Keratinocyte (primary cell): ENCODE results near the gene SRSF4. TPM values are rescaled to one million over a fixed set of nuclear protein-coding genes. Genes with fewer than 3 reads are reported as not detected.

ENCODE experiments used
- DNase-seq: peaks from one replicate; pipeline ENCODE4 v3.0.0-alpha.2; 2011; ENCODE audit warnings: low read depth, missing footprints, low spot score
- FAIRE-seq: peaks from 2 replicates; lab custom pipeline; 2011; peaks lifted over from hg19 to GRCh38; lab: Jason Lieb, UNC
- H2AFZ ChIP-seq: 2 replicates; pipeline ENCODE4 v1.6.0; 2012; ENCODE audit warnings: low read length, control low read depth, inconsistent platforms; ENCODE audit not compliant: control insufficient read depth
- H3K27ac ChIP-seq: 2 replicates; pipeline ENCODE4 v1.5.1; 2011; ENCODE audit warnings: low read length; ENCODE audit not compliant: control insufficient read depth, insufficient read depth
- H3K27me3 ChIP-seq: 3 replicates; pipeline ENCODE4 v1.6.0; 2011; ENCODE audit warnings: low read length; ENCODE audit not compliant: control insufficient read depth, insufficient read depth; ENCODE audit errors: extremely low read depth
- H3K36me3 ChIP-seq, 2 experiments: 2 replicates in 1 of 2; 3 replicates in 1 of 2; pipeline ENCODE4 v1.5.1; 2011; ENCODE audit warnings: low read length in 2 of 2, mild to moderate bottlenecking in 1 of 2; ENCODE audit not compliant: control insufficient read depth in 2 of 2, insufficient read depth in 2 of 2; ENCODE audit errors: extremely low read depth in 1 of 2
- H3K4me1 ChIP-seq: 3 replicates; pipeline ENCODE4 v1.5.1; 2011; ENCODE audit warnings: low read length; ENCODE audit not compliant: control insufficient read depth, insufficient read depth; ENCODE audit errors: extremely low read depth
- H3K4me2 ChIP-seq: 3 replicates; pipeline ENCODE4 v1.6.0; 2011; ENCODE audit warnings: low read depth, low read length; ENCODE audit not compliant: control insufficient read depth, insufficient read depth; ENCODE audit errors: extremely low read depth
- H3K4me3 ChIP-seq, 3 experiments: fragments of 200-600 bp in 1 of 3; sonication (generic) in 1 of 3; 2 replicates in 2 of 3; 3 replicates in 1 of 3; pipeline ENCODE4 v1.5.1; 2011 to 2016; ENCODE audit warnings: low read length in 3 of 3, mild to moderate bottlenecking in 3 of 3, control low read depth in 2 of 3, inconsistent platforms in 1 of 3, low read depth in 1 of 3, mixed read lengths in 1 of 3, mixed run types in 1 of 3, moderate library complexity in 1 of 3; ENCODE audit not compliant: control insufficient read depth in 2 of 3, insufficient read depth in 2 of 3; ENCODE audit errors: extremely low read depth in 1 of 3
- H3K79me2 ChIP-seq: 2 replicates; pipeline ENCODE4 v1.6.0; 2012; ENCODE audit warnings: low read length; ENCODE audit not compliant: control insufficient read depth, insufficient read depth
- H3K9ac ChIP-seq: 3 replicates; pipeline ENCODE4 v1.6.0; 2011; ENCODE audit warnings: low read length; ENCODE audit not compliant: control insufficient read depth, insufficient read depth; ENCODE audit errors: extremely low read depth
- H3K9me1 ChIP-seq: 3 replicates; pipeline ENCODE4 v1.6.0; 2011; ENCODE audit warnings: low read length; ENCODE audit not compliant: control insufficient read depth, insufficient read depth; ENCODE audit errors: extremely low read depth
- H3K9me3 ChIP-seq: 2 replicates; pipeline ENCODE4 v1.5.1; 2012; ENCODE audit warnings: low read depth, low read length; ENCODE audit not compliant: control insufficient read depth
- H4K20me1 ChIP-seq: 3 replicates; pipeline ENCODE4 v1.6.0; 2011; ENCODE audit warnings: low read length; ENCODE audit not compliant: control insufficient read depth, insufficient read depth; ENCODE audit errors: extremely low read depth
- EZH2 ChIP-seq: IDR thresholded peaks from one replicate; pipeline ENCODE4 v1.6.1; 2012; ENCODE audit warnings: inconsistent platforms, mild to moderate bottlenecking, low read length, moderate library complexity
- dilution Hi-C: fragments of 300-500 bp; cut with MboI; formaldehyde crosslinking; loops from one replicate; pipeline ENCODE4 v1.7.0; 2020; ENCODE audit warnings: low sequenced_read_pairs; ENCODE audit not compliant: extremely low pct_ligation_motif_present
- polyA plus RNA-seq, 5 experiments: library from polyadenylated mRNA; depleted of rRNA in 3 of 5; stranded (reverse) in 3 of 5; stranded (forward) in 1 of 5; unstranded in 1 of 5; fragments of >200 nt; gene quantifications; 1 replicate in 1 of 5; 2 replicates in 3 of 5; 3 replicates in 1 of 5; pipeline versions ENCODE4 v1.2.1 to v1.2.3, GENCODE V29; 2011 to 2012; ENCODE audit warnings: missing spikeins in 2 of 5, low read depth in 1 of 5, low replicate concordance in 1 of 5
- TF ChIP-seq, protein P1 (sequence below), 3 experiments: IDR thresholded peaks in 1 of 3; conservative IDR thresholded peaks in 1 of 3; optimal IDR thresholded peaks in 1 of 3; 2 replicates in 2 of 3; 3 replicates in 1 of 3; pipeline versions ENCODE3 to v1.5.1; 2011; ENCODE audit warnings: low read length in 3 of 3, mild to moderate bottlenecking in 3 of 3, moderate library complexity in 2 of 3, control low read depth in 1 of 3, inconsistent platforms in 1 of 3; ENCODE audit not compliant: insufficient read depth in 2 of 3; ENCODE audit errors: extremely low read depth in 1 of 3

SRSF4 gene
- polyA plus RNA-seq, 1 donor (not counting 4 experiments of a cell fraction or from before 2014, with no cell fraction given) = 51.0 TPM

DNA sequence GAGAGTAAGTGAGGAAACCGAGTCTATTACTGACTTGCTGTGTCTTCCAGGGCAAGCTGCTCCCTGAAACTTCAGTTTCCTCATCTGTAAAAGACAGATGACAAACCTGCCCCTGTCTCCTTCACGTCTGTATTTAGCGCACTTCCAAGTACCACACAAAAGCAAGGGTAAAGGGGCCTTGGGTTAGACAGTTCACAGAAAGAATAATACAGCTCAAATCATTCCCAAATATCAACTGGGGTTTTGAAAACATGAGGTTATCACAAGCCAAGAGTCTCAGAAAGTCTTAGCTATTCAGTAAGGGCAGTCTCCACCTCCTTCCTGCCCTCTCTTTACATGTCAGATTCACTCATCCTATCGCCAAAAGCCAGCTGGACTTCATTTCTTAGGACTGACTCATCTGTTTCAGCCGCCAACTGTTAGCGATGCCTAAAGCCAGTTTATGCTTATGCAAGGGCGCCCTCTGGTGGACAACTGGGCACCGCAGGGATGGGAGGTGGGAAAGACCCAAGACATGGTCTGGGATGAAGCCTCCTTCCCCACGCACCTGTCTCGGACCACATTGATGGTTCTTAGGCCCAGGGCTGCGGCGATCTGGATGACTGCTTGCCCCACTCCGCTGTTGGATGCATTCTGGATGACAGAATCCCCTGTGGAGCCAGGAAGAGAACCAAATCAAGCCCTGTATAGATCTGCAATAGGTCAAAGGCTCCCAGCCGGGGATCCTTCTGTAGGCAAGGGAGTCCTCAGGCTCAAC, 21.1 kb upstream of the SRSF4 start:
- Histone ChIP-seq H3K27me3 (no peaks in the 10 kb centered on the region), H3K9me3 (no peaks in the 10 kb centered on the region), H3K4me3 (peak overlapping the region in 2 of 3 experiments; percentile 54 to 57), H3K9ac (peak overlapping the region; percentile 54), H3K79me2 (no peaks in the 10 kb centered on the region), H3K27ac (peak overlapping the region; percentile 76), H3K4me1 (peaks cover 10% of the 10 kb centered on the region), H3K36me3 (peaks cover 25 to 26% of the 10 kb centered on the region in 2 experiments), H4K20me1 (no peaks in the 10 kb centered on the region), H3K4me2 (peak overlapping the region; percentile 92), H2AFZ (peak overlapping the region; percentile 72), H3K9me1 (peaks cover 2% of the 10 kb centered on the region)
- FAIRE-seq (peak; percentile 100), DNase-seq (peak; percentile 88)
- TF ChIP-seq, protein P1, sequence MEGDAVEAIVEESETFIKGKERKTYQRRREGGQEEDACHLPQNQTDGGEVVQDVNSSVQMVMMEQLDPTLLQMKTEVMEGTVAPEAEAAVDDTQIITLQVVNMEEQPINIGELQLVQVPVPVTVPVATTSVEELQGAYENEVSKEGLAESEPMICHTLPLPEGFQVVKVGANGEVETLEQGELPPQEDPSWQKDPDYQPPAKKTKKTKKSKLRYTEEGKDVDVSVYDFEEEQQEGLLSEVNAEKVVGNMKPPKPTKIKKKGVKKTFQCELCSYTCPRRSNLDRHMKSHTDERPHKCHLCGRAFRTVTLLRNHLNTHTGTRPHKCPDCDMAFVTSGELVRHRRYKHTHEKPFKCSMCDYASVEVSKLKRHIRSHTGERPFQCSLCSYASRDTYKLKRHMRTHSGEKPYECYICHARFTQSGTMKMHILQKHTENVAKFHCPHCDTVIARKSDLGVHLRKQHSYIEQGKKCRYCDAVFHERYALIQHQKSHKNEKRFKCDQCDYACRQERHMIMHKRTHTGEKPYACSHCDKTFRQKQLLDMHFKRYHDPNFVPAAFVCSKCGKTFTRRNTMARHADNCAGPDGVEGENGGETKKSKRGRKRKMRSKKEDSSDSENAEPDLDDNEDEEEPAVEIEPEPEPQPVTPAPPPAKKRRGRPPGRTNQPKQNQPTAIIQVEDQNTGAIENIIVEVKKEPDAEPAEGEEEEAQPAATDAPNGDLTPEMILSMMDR (optimal IDR thresholded peaks at IDR 0.05 in 1 of 3, IDR thresholded peaks at IDR 0.05 in 1 of 3, conservative IDR thresholded peaks at IDR 0.05 in 1 of 3; ENCODE audit: extremely low read depth in 1 of 3, insufficient read depth in 2 of 3, low read length in 3 of 3) = peak; percentile 88 to 99 (median 98)
- no peak for TF ChIP-seq EZH2
- dilution Hi-C loops = no loop called here

DNA sequence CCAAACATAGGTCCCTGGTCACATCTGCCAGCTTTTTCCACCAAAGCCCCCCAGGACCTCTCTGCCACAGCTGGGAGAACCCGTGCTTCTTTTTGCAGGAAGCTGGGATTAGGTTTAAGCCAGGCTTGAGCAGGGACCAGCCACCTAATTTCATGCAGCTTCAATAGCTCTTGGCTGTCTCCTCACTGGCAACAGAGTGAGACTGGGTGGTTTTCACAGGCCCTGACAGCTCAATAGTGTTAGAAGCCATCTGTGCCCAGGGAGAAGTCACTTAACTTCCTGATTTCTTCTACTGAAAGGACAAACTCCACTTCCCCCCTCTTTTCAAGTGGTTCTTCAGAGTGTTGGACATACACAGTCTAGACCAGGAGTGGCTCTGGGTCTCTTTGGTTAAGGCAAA, 20.4 kb upstream of the SRSF4 start:
- FAIRE-seq = peak; percentile 5
- dilution Hi-C loops = no loop called here
- H3K4me2 ChIP-seq = peak overlapping the region; percentile 92

More for the DNA sequence above, 20.4 kb upstream of the SRSF4 start:
- no peaks in the 10 kb centered on the region for H3K79me2 ChIP-seq
- H3K27me3 ChIP-seq = no peaks in the 10 kb centered on the region
- H3K9ac ChIP-seq = peak overlapping the region; percentile 54
- peak overlapping the region in 2 of 3 experiments; percentile 54 to 57 for H3K4me3 ChIP-seq
- H3K27ac ChIP-seq = peak overlapping the region; percentile 76
- no peaks in the 10 kb centered on the region for H4K20me1 ChIP-seq
- H3K36me3 ChIP-seq = peaks cover 24 to 26% of the 10 kb centered on the region in 2 experiments
- H3K9me3 ChIP-seq = no peaks in the 10 kb centered on the region
- TF ChIP-seq, protein P1 (optimal IDR thresholded peaks at IDR 0.05 in 1 of 3, IDR thresholded peaks at IDR 0.05 in 1 of 3, conservative IDR thresholded peaks at IDR 0.05 in 1 of 3; ENCODE audit: extremely low read depth in 1 of 3, insufficient read depth in 2 of 3, low read length in 3 of 3) = no peak
- TF ChIP-seq EZH2 = no peak
- no peak for DNase-seq
- H3K4me1 ChIP-seq = peaks cover 13% of the 10 kb centered on the region
- H3K9me1 ChIP-seq = peaks cover 2% of the 10 kb centered on the region
- H2AFZ ChIP-seq = peak overlapping the region; percentile 72
